GM21723 (cell line): ENCODE measurements around the gene MVB12A.

Experiments used
- ATAC-seq: cut with Tn5 transposase; IDR thresholded peaks from one replicate; pipeline ENCODE4 v1.9.1; 2021; ENCODE audit warnings: mild to moderate bottlenecking, moderate library complexity; ENCODE audit not compliant: unreplicated experiment

Gene MVB12A

GRCh38 chr19:17419621-17420474 is at the start of gene MVB12A:
Gene MVB12A, plus strand, starts transcription at chr19:17420047. Its CDS starts 89 bp downstream, at chr19:17420136.
- ATAC-seq: peak; percentile 82

- ATAC-seq: no peak
These were observed 42.8 kb upstream of the MVB12A start, which contains the start of gene PLVAP for GRCh38 chr19:17376935-17377600. Gene PLVAP, minus strand, starts transcription at chr19:17377342. Its CDS starts 54 bp downstream, at chr19:17377288.

GRCh38 chr19:17378271-17378670 is 41.6 kb upstream of the MVB12A start:
- no peak for ATAC-seq

- ATAC-seq: no peak
These were observed 40.6 kb upstream of the MVB12A start for GRCh38 chr19:17379221-17379631.

GRCh38 chr19:17380426-17381138 is 39.3 kb upstream of the MVB12A start:
- no peak for ATAC-seq

- ATAC-seq: no peak
These were observed 33.8 kb upstream of the MVB12A start for GRCh38 chr19:17385878-17386611.

- no peak for ATAC-seq
These were observed 30.6 kb upstream of the MVB12A start for GRCh38 chr19:17389288-17389687.

GRCh38 chr19:17389957-17390664 is 29.7 kb upstream of the MVB12A start:
- no peak for ATAC-seq

GRCh38 chr19:17390665-17391370 is 29.0 kb upstream of the MVB12A start:
- peak; percentile 89 for ATAC-seq

GRCh38 chr19:17391371-17392151 is 28.3 kb upstream of the MVB12A start:
- ATAC-seq: no peak

GRCh38 chr19:17393002-17393401 is 26.8 kb upstream of the MVB12A start:
- no peak for ATAC-seq

- no peak for ATAC-seq
These were observed 25.9 kb upstream of the MVB12A start, which contains the start of gene CCDC194 for GRCh38 chr19:17393914-17394313. Gene CCDC194, minus strand, starts transcription at chr19:17394196. Its CDS starts 38 bp downstream, at chr19:17394158.

- no peak for ATAC-seq
These were observed 24.9 kb upstream of the MVB12A start for GRCh38 chr19:17394891-17395415.

GRCh38 chr19:17398902-17399527 is 20.8 kb upstream of the MVB12A start:
- no peak for ATAC-seq

- ATAC-seq: no peak
These were observed 18.2 kb upstream of the MVB12A start for GRCh38 chr19:17401628-17402027.

GRCh38 chr19:17402982-17403855 is 16.6 kb upstream of the MVB12A start:
- no peak for ATAC-seq

GRCh38 chr19:17404015-17404414 is 15.8 kb upstream of the MVB12A start:
- ATAC-seq: no peak
